Measurements from ENCODE around the gene TPD52L3. TPM values are rescaled to one million over a fixed set of nuclear protein-coding genes. Genes with fewer than 3 reads are reported as not detected.

TPD52L3 gene
- total RNA-seq (2014; rRNA removed; shearing (Covaris generic)) (not detected in 2 replicates), total RNA-seq (2022) (not detected in 2 replicates), Bru-seq, nascent RNA (not detected), BruChase-seq, experiment 1, labeled RNA remaining after a 6-hour chase (not detected), BruChase-seq, experiment 2, labeled RNA remaining after a 2-hour chase (not detected)
- long read RNA-seq = 0 reads

- Histone ChIP-seq H3K4me3 (ENCODE audit: low read depth, low read length, poor library complexity, severe bottlenecking) (no peak within 1 kb of the TSS), H4K20me1 (ENCODE audit: insufficient read depth, low read length) (no peaks in the 10 kb centered on the region), H3K79me2 (ENCODE audit: insufficient read depth, low read depth, low read length) (no peaks in the 10 kb centered on the region), H3K36me3 (ENCODE audit: insufficient read depth, low read length) (no peaks in the 10 kb centered on the region), H3K9me2 (ENCODE audit: insufficient read depth, low read length) (no peaks in the 10 kb centered on the region), H3K4me1 (ENCODE audit: insufficient read depth, low read length, poor library complexity, severe bottlenecking) (peaks cover 6% of the 10 kb centered on the region), H3K9me3 (ENCODE audit: low read length) (no peaks in the 10 kb centered on the region), H3K27ac (ENCODE audit: low read depth, low read length, poor library complexity, severe bottlenecking) (no peak within 1 kb of the TSS), H3K4me2 (ENCODE audit: low read length) (no peak within 1 kb of the TSS), H2AFZ (ENCODE audit: low read length) (no peak within 1 kb of the TSS)
- DNase-seq (ENCODE audit: low spot score) = no peak
- TF ChIP-seq, protein P1, sequence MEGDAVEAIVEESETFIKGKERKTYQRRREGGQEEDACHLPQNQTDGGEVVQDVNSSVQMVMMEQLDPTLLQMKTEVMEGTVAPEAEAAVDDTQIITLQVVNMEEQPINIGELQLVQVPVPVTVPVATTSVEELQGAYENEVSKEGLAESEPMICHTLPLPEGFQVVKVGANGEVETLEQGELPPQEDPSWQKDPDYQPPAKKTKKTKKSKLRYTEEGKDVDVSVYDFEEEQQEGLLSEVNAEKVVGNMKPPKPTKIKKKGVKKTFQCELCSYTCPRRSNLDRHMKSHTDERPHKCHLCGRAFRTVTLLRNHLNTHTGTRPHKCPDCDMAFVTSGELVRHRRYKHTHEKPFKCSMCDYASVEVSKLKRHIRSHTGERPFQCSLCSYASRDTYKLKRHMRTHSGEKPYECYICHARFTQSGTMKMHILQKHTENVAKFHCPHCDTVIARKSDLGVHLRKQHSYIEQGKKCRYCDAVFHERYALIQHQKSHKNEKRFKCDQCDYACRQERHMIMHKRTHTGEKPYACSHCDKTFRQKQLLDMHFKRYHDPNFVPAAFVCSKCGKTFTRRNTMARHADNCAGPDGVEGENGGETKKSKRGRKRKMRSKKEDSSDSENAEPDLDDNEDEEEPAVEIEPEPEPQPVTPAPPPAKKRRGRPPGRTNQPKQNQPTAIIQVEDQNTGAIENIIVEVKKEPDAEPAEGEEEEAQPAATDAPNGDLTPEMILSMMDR (conservative IDR thresholded peaks at IDR 0.05; ENCODE audit: low read length) = no peak
- TF ChIP-seq EZH2phosphoT487 (IDR thresholded peaks at IDR 0.05; ENCODE audit: borderline replicate concordance, low read depth, low read length) = no peak
- intact Hi-C loops (cut with micrococcal nuclease; ENCODE audit: unreplicated experiment) = no loop called here
- ChIA-PET CTCF (ENCODE audit: unreplicated experiment) (no interaction called here), POLR2A (interaction anchor here (0.5 to 0.7 kb wide), 2 partner anchors 12 to 401 kb away, joined by 3 to 5 read pairs; no protein-coding TSS in a partner anchor)
- no TSS peak for BruUV-seq (replicated peaks)
Measured at GRCh38 chr9:6328103-6328502, at the start of gene TPD52L3. Gene TPD52L3 (plus strand): TSS chr9:6328375. CDS start chr9:6328596, 221 bp downstream.

- BruUV-seq (replicated peaks) = no TSS peak
- no peaks in the 10 kb centered on the region for H3K79me2 ChIP-seq (ENCODE audit: insufficient read depth, low read depth, low read length)
- H3K36me3 ChIP-seq (ENCODE audit: insufficient read depth, low read length) = no peaks in the 10 kb centered on the region
- H3K9me2 ChIP-seq (ENCODE audit: insufficient read depth, low read length) = no peaks in the 10 kb centered on the region
- H3K9me3 ChIP-seq (ENCODE audit: low read length) = no peaks in the 10 kb centered on the region
- no peak for DNase-seq (ENCODE audit: low spot score)
- intact Hi-C loops (cut with micrococcal nuclease; ENCODE audit: unreplicated experiment) = no loop called here
- H3K4me3 ChIP-seq (ENCODE audit: low read depth, low read length, poor library complexity, severe bottlenecking) = no peak overlapping the region
- no peak overlapping the region for H3K4me2 ChIP-seq (ENCODE audit: low read length)
- POLR2A ChIA-PET = no interaction called here
- TF ChIP-seq, protein P1 (conservative IDR thresholded peaks at IDR 0.05; ENCODE audit: low read length) = no peak
- no peak for TF ChIP-seq EZH2phosphoT487 (IDR thresholded peaks at IDR 0.05; ENCODE audit: borderline replicate concordance, low read depth, low read length)
- CTCF ChIA-PET (ENCODE audit: unreplicated experiment) = no interaction called here
- H3K27ac ChIP-seq (ENCODE audit: low read depth, low read length, poor library complexity, severe bottlenecking) = no peak overlapping the region
- H3K4me1 ChIP-seq (ENCODE audit: insufficient read depth, low read length, poor library complexity, severe bottlenecking) = no peaks in the 10 kb centered on the region
- H4K20me1 ChIP-seq (ENCODE audit: insufficient read depth, low read length) = no peaks in the 10 kb centered on the region
- H2AFZ ChIP-seq (ENCODE audit: low read length) = no peak overlapping the region
Measured at GRCh38 chr9:6301858-6302257, 26.3 kb upstream of the TPD52L3 start.

DNA sequence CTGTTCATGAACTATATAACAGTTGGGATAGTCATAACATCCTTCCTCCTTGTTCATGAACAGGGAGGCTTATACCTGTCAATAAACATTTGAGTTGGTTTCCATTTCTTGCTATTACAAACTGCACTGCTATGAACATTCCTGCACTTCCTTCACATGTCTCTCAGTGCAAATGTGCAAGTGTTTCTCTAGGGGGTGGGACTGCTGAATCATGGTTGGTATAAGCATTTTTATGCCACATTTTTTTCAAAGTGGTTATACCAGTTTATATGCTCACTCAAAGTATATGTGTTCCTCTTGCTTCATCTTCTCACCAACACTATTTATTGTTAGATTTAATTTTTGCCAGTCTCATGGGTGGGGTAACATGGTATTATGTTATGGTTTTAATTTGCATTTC is 25.8 kb upstream of the TPD52L3 start:
- DNase-seq (ENCODE audit: low spot score) = no peak
- POLR2A ChIA-PET = no interaction called here
- H3K79me2 ChIP-seq (ENCODE audit: insufficient read depth, low read depth, low read length) = no peaks in the 10 kb centered on the region
- no peak overlapping the region for H3K4me3 ChIP-seq (ENCODE audit: low read depth, low read length, poor library complexity, severe bottlenecking)
- no TSS peak for BruUV-seq (replicated peaks)
- H2AFZ ChIP-seq (ENCODE audit: low read length) = no peak overlapping the region
- intact Hi-C loops (cut with micrococcal nuclease; ENCODE audit: unreplicated experiment) = no loop called here
- no peaks in the 10 kb centered on the region for H3K4me1 ChIP-seq (ENCODE audit: insufficient read depth, low read length, poor library complexity, severe bottlenecking)
- CTCF ChIA-PET (ENCODE audit: unreplicated experiment) = no interaction called here
- no peak overlapping the region for H3K27ac ChIP-seq (ENCODE audit: low read depth, low read length, poor library complexity, severe bottlenecking)
- H3K9me3 ChIP-seq (ENCODE audit: low read length) = no peaks in the 10 kb centered on the region
- H3K9me2 ChIP-seq (ENCODE audit: insufficient read depth, low read length) = no peaks in the 10 kb centered on the region
- no peak overlapping the region for H3K4me2 ChIP-seq (ENCODE audit: low read length)
- H3K36me3 ChIP-seq (ENCODE audit: insufficient read depth, low read length) = no peaks in the 10 kb centered on the region
- no peak for TF ChIP-seq EZH2phosphoT487 (IDR thresholded peaks at IDR 0.05; ENCODE audit: borderline replicate concordance, low read depth, low read length)
- TF ChIP-seq, protein P1 (conservative IDR thresholded peaks at IDR 0.05; ENCODE audit: low read length) = no peak
- no peaks in the 10 kb centered on the region for H4K20me1 ChIP-seq (ENCODE audit: insufficient read depth, low read length)

Data from OCI-LY7 (cell line).